ENCODE measurements around the gene PTCH1.
A peak's percentile ranks its signal among the peaks of the same experiment; 100 is the strongest.

The PTCH1 gene

DNA sequence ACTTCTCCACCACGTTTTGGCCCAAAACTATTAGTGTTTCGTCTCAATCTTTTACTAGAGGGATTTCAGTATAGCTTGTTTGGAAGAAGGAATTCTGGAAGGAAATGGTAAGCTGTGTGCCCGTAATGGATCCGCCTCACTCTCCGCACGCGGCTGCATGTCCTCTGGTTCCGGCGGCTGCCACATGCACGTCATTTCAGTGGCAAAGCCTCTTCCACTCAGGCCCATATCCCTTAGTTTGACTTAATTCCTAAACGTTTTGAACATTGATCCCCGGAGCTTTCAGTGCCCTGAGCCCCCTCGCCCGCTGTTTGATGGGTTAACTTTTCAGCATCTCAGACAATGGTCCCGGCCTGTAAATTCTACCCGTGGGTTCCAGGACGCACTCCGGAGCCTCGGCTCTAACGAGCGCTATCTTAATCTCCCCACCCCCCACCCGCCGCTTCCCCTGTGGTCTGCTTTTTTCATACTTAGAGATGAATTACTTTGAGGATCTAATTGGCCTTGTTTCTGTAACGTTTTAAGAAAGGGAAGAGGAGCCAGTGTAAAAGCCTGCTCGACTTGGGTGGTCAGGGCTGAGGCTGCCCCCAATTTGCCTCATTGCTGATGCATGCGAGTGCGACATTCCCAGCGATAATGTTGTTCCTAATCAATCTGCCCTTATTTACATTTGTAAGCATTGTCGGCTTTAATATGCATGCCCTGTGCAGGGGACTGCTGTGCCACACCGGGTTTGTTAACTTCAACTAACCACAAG lies 4.6 kb downstream of the PTCH1 start:
- no peak for DNase-seq

- no peak for DNase-seq
Measured at GRCh38 chr9:95511616-95511931, 5.2 kb downstream of the PTCH1 start.

DNA sequence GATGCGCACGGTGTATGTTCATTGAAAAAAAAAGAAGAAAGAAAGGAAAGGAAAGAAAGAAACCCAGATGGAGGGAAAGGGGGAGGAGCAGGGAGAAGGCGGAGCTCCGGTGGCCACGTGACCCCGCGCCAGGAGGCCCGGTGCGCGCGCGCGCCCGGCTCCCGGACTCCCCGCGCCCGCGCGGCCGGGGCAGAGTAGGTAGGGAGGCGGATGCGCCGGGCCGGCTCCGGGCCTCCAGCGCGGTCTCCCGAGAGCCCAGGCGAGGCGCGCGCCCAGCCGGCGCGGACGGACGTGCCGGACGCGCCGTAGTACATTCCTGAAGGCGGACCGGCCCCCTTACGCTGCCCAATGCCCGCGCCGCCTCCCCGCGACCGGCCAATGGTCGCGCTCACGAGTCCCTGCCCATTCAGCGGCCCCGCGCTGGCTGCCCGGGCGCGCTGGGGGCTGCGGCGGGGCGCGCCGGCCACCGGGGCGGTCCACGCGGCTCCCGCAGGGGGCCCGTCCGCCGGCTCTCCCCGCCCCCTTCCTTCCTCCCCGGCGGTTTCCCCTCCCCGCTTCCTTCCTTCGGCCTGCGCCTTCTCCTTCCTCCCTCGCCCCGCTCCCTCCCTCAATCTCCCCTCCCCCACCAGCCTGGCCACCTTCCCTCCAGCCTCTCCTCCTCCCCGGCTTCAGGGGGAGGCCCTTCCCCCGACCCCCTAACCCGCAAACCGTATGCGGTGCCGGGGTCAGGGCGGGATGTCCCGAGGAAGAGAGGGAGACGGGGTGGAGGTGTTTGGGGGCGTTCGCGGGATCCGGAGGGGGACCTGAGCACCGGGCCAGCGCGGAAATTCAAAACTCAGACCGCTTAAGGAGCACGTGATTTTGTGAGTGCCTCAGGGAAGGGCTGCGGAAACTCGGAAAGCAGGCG lies 5.8 kb downstream of the PTCH1 start:
- peak; percentile 93 for DNase-seq

DNA sequence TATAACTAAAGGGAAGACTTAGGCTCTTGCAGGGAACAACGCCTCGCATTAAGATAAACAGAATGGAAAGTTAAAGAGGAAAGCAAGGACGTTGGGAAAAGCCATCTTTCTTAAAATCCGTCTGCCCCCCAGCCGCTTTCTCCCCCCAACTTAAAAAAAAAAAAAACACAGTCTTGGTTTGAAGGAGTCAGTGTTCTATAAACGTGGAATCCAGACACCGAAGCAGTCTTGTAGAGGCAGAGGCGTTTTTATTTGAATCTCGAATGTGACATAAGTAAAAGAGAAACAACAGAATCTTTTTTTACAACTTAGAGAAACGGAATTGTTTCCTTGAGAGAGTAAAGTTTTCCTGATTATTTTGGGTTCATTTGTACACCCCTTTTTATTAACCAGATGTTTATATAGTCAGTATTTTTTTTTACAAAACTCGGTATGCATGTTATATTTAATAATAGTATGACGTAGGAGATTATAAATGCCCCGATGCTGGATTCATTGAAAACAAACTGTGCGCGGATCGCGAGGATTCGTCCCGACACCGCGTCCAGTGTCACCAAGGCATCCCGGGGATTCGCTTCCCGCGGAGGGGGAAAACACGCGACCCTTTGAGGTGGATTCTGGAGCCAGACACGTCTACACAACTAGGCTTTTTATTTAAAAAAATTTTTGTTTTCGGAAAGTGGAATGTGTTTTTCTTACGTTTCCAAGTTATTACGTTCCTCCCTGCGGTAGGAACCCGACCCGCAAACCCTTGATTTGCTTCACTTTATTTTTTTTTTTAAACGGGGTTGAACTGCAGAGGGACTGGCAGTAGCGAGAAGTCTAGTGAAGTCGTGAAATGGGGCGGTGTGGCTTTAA lies 6.7 kb downstream of the PTCH1 start:
- DNase-seq, result peak; percentile 70

- DNase-seq, result peak; percentile 73
Measured at GRCh38 chr9:95508968-95509850, 7.6 kb downstream of the PTCH1 start.

DNA sequence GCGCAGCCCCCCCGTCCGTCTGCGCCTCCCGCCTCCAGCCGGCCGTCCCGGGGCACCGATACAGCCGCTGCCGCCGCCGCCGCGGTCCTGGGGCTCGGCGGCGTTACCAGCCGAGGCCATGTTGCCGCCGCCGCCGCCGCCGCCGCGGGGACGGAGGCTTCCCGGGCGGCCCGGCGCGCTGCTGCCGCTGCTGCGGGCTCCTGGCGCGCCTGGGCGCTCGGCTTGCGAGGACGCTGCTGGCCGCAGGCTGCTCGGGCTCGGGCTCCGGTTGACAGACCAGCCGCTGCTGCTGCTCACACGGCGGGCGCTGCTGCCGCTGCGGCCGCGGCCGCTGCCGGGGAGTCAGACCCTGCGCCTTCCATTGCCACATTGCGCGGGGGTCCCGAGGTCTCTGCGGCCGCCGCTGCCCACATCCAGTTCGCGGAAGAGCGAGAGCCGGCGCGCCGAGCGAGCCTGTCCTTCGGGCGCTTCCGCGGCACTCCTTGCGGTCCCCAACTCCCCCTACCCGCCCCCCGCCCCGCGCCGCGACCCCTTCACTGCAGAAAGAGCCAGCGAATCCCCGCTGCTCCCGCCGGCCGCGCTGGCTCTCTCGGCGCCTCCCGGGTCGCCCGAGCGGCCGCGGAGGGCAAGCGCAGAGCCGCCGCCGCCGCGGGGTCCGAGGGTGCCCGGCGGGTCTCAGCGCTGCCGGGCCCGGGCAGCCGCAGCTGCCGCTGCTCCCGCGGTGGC lies 8.4 kb downstream of the PTCH1 start:
- no peak for DNase-seq

DNA sequence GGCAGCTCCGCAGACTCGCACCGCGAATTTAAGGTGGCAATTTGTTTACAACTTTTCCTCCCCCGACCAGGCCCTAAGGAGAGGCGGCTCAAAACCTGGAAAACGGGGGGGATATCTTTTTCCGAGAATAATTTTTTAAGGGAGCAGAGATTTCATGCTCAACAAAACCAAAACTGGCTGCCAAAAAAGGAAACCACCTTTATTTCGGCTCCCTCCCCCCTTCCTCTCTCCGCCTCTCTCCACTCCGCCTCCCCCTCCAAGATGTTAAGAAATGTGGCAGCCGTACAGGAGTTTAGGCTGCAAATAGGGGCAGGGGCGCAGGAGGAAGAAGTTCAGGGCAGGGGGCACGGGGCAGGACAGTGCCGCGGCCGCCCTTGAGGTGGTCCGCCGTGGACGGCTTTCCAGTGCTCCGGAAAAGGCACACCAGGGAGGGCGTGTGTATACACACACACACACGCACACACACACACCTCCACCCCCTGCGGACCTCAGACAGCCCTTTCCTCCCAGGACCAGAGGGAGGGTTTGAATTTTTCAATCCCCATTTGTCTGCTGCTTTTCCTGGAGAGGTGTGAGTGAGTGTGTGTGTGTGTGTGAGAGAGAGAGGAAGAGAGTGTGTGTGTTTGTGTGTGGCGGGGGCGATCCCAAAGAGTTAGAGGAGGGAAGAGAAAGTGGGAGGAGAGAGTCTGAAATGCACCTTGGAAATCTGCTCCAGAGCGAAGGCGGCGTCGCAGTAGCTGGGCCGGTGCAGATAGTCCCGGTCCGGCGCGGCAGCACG lies 9.1 kb downstream of the PTCH1 start:
- DNase-seq, result peak; percentile 30

DNA sequence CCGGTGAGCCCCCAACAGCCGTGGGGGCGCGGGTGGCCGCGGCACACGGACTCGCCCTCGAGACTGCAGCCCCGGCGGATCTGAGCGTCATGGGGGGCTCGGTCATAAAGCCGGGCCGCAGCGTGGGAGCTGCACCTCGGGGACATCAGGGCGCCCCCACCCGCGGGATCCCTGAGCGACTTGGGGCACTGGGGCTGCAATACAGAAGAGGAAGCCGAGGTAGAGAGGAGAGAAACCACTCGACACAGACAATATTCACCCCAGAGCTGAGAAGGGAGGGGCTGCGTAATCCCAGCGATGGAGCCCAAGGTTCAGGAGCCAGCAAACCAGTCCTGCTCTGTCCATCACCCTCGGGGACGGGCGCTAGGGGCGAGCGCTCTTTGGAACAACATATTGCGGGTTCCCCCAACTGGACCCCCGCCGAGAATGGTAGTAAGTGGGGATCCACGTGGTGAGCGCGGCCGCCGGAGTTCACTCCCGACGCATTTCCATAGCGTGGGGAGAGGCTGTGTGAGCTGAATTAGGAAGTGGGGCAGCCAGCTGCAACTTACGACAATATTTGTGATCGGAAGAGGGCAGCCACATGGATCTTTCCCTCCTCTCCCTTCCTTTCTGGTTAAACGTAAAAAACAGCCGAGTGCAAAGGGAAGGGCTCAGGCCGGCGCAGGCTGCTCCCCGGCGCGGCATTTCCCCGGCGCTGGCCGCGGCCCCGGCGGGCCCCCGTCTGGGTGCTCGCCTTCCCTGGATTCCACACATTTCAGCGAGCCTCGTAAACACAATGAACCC lies 9.9 kb downstream of the PTCH1 start:
- peak; percentile 58 for DNase-seq

DNA sequence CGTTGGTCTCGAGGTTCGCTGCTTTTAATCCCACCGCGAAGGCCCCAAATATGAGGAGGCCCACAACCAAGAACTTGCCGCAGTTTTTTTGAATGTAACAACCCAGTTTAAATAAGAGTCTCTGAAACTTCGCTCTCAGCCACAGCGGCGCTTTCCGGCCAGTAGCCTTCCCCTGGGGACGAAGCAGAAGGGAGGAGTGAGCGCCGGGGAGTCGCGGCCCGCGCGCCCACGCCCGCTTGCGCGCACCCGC lies 10.4 kb downstream of the PTCH1 start:
- peak; percentile 9 for DNase-seq

GRCh38 chr9:95505717-95506427 lies 10.9 kb downstream of the PTCH1 start:
- DNase-seq, result peak; percentile 12

- DNase-seq, result no peak
Measured at GRCh38 chr9:95505072-95505716, 11.6 kb downstream of the PTCH1 start.

DNA sequence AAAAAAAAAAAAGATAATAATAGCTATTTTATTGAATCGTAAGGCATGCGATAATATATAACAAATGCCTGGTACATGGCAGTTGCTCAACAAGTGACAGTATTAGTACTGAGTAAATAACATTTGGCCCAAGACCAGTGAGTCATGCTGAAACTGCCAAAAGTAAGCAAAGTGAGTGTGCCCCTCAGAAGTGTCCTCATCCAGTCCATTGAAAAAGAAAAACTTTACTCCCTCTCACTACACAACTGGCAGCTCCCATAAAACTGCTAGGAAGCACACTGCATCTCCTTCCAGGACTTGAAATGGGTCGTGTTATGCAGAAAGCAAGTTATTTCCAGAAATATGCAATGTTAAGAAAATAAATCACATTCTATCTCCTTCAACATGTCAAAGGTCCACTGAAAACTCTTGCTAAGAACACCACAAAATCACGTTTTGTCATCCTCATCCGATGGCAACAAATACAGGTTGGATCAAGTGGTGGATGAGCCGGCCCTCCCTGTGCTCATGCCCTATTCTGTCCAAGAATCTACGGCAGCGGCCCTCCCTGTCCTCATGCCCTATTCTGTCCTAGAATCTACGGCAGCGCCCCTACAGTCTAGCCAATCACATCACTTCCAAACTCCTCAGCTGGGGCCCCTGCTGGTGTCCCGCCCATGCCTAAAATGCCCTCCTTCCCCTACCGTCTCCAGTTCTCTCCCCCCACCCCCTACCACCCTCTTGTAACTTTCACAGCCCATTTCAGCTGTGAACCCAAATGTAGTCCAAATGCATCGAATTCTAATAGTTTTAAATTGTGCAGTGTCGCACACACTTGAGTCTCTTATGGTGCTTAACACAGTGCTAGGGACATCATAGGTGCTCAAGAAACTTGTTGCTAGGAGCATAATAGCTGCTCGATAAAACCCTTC lies 12.5 kb downstream of the PTCH1 start:
- DNase-seq, result no peak

DNA sequence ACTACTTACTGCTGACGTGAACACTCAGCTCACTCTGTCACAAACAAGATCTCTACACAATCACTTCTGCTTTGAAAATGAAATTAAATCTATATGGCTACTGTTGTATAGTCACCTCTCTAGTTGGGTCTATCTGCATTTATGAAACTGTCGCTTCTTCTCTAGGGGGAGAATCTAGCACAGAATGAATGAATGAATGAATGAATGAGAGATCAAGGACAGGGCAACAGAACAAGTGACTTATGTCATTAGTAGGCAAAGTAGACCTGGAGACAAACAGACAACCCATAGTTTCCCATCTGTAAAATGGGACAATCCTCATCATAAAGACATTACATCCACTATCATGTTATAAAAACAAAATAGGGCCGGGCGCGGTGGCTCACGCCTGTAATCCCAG lies 13.4 kb downstream of the PTCH1 start:
- DNase-seq, result no peak

GRCh38 chr9:95502248-95502647 lies 14.5 kb downstream of the PTCH1 start:
- DNase-seq, result no peak

GRCh38 chr9:95499847-95500246 lies 16.9 kb downstream of the PTCH1 start:
- no peak for DNase-seq

GRCh38 chr9:95499046-95499676 lies 17.6 kb downstream of the PTCH1 start:
- DNase-seq, result no peak

DNA sequence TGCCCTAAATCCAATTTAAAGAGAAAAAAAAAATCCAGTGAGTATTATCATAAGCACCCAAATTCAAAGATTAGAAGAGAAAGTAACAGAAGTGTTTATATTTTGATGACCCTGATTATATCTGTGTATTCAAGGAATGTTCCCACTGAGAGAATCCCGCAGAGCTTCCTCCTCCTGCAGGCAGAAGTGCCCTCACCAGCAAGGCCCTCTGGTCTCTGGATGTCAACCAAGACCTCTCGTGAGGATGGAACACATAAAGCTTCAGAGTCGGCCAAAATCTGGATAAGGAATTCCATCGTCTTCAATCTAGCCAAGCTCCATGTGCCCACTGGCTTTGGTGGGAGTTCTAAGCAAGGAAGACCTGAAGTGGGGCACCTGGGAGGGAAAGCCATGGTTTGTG lies 18.1 kb downstream of the PTCH1 start:
- DNase-seq, result no peak
